ENCODE results near the gene GEMIN7.

DNA sequence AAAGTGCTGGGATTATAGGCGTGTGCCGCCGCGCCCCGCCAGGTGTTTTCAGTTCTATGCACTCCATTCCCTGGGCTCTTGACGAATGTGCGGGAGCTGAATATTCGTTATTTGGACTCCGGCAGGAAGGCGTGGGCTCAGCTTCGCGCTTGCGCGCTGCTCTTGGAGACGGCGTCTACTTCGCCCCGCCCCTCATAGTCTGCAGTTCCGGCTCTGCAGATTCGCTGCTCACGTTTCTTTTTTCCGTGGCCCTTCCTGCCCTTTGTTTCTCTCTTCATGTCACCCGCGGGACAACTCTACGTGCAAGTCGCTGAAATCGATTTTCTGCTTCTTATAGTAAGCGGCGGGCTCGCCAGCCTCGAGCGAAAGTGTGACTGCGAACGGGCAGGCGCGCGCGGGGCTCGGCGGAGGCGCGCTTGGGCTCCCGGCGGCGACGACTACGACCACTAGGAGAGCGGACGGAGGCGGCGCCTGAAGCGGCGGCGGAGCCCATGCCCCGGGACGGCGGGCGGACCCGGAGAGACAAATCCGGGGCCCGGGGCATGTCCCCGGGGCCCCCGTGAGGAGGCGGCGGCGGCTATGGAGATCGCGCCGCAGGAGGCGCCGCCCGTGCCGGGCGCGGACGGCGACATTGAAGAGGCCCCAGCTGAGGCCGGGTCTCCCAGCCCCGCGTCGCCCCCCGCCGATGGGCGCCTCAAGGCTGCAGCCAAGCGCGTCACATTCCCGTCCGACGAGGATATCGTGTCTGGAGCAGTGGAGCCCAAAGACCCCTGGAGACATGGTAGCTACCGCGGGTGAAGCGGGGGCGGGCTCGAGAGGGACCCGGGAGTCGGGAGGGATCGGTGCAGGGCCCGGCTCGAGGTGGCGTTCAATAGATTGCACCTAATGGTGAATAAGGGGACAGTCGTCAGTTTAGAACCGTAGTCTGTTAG is 14.0 kb downstream of the GEMIN7 start, which contains the start of gene PPP1R37:
- peak; percentile 38 to 49 for TF ChIP-seq POLR2A (IDR thresholded peaks at IDR 0.05)
- peak in 5 of 6 experiments; percentile 14 to 58 (median 43) for TF ChIP-seq CTCF (IDR thresholded peaks at IDR 0.05)
